ENCODE measurements around the gene FRRS1L.

GRCh38 chr9:109214414-109214813, 47.4 kb upstream of the FRRS1L start:
- TF ChIP-seq CTCF (IDR thresholded peaks at IDR 0.05) (no peak), POLR2A (IDR thresholded peaks at IDR 0.05) (no peak)

Measured in lower leg skin (tissue), 3 donors.